Right kidney (tissue), 1 donor: ENCODE results near the gene ST6GALNAC3.
"Not testable (repeated sequence)": the region's sequence is repeated elsewhere in the genome, so short reads cannot be mapped to it uniquely, and the experiment has no call there.

Experiments
- DNase-seq: peaks from one replicate; pipeline ENCODE4 v3.0.0-alpha.2; 2016

Gene ST6GALNAC3

DNA sequence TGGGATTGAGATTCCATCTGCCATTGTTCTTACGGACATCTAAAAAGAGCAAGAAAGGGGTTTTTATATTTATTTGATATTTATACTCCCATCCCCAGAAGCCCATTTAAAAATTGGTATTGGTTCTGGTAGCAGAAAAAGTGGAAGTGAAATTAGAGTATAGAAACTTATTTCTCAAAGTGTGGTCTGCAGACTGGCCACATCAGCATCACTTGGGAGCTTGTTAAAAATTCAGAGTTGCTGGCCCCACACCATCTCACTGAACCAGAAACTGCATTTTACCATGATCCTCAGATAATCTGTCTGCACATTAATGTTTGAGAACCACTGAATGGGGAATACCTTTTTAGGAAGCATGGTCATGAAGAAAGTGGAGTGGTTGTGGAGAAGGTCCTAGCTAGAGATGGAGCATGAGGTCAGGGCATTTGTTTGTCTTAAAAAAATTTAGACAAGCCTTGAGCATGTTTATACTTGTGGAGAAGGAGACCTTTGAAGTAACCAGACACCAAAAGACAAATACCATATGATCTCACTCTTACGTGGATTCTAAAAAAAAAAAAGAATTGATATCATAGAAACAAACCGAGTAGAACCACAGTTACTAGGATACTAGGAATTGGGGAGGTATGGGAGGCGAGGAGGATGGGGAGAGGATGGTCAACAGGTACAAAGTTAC, 116.3 kb downstream of the ST6GALNAC3 start:
- no peak for DNase-seq

DNA sequence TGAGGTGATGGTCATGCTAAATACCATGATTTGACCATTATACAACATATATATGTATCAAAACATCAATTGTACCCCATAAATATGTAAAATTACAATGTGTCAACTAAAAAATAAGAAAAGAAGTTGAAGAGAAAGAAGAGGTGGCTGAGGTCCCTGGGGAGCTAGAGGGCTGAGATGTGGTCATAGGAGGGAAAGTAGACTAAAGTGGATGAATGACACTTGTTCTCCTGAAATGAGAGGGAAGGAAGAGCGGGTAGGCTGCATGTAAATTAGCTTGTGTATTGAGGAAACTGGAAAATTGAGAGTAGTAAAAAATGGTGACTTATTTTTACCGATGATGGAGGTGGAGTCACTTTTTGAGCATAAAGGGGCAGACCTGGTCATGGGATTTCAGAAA, 117.0 kb downstream of the ST6GALNAC3 start:
- DNase-seq: no peak

DNA sequence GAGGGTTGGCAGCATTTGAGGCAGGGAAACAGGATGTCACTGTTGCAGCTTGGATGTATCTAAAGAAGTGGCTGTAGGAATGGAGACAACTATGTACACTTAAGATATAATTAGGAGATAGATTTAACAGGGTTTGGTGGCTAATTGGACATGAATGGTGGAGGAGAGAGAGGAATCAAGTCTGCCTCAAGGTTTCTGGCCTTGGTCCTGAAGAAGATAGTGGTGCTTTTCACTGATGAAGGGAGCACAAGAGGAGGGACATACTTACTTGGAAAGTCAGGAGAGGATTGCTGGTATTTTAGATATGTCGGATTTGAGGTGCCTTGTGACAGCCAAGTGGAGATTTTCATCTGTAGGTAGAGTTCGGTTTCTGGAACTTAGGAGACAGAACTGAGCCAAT, 123.9 kb downstream of the ST6GALNAC3 start:
- DNase-seq: no peak

DNA sequence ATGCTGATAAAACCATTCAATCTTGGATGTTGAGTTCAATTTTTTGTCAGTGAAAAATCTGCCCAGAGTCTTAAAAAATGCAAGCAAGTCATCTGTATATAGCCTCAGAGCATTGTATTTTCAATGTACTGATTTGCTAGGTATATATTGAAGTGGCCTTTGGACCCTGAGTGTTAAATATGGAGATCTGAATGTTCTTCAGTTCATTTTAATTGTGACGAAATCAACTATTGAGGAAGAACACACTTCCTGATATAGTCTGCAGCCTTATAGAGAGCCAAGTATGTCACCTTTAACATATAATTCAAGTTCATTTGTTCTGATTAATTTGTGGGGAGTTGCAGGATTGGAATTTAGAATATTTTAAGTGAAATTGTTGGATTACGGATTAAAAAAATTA, 128.1 kb downstream of the ST6GALNAC3 start:
- no peak for DNase-seq

DNA sequence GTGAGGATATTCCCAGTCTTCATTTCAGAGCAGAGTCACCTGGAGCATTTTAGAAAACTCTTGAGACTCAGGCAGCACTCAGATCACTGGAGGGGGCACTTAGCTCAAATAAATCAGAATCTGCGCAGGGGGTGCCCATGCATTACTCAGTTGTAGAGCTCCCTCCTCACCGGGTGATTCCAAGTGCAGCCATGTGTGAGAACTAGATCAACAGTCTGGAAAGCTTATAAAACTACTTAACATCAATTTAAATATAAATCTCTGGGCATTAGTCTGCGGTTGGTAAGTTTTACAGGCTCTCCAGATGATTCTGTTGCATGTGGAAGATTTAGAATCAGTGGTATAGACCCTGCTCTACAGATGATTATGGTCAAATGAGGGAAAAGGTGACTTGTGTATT, 128.6 kb downstream of the ST6GALNAC3 start:
- no peak for DNase-seq

DNA sequence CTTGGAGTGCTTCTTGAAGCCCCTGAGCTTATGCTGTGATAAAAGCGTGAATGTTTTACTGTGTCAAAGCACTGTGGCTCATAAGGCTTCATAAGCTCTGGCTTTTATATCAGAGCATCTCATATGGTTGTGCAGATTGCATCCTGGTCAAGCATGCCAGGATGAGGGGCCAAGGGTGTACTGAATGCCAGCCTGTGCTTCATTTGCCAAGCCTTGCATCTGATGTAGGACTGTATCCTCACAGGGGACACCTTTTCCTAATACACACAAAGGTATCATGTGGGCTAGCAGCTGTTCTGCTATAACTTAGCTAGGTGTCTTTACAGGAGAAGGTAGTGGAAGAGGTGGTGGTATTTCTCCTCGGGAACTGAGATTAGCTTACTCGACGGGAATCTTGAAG, 134.7 kb downstream of the ST6GALNAC3 start:
- DNase-seq: no peak

DNA sequence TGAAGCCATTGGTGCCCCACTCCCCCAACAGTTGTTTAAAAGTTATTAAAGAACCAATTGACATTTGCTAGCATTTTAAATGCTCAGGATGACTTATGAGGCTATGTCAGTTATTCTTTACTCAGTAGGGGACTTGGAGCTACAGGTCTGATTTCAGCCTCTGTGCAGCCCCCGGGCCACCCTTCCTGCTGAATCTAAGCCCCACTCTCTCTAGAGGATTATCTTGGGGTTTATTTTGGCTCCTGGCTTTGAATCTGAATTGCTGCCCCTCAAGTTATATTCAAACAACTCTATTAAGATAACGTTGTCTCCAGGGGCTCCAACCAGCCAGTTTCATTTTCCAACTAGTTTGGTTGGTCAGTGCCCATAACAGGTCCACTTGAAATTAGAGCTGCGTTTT, 135.1 kb downstream of the ST6GALNAC3 start:
- no peak for DNase-seq

DNA sequence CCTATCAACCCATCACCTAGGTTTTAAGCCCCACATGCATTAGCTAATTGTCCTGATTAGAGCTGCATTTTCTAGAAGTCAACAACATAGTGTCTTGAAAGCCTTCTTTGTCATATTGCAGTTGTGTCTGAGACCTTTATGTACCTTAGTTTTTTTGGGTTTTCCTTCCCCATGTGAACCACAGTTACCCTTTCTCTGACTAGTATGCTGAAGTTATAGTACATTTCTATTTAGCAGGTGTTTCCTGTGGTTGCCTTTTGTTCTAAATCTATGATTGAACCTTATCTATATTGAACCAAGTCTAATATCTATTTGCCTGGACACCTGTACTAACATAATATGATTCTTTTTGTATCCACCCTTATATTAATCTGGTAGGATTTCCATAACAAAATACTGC, 135.6 kb downstream of the ST6GALNAC3 start:
- DNase-seq: no peak

DNA sequence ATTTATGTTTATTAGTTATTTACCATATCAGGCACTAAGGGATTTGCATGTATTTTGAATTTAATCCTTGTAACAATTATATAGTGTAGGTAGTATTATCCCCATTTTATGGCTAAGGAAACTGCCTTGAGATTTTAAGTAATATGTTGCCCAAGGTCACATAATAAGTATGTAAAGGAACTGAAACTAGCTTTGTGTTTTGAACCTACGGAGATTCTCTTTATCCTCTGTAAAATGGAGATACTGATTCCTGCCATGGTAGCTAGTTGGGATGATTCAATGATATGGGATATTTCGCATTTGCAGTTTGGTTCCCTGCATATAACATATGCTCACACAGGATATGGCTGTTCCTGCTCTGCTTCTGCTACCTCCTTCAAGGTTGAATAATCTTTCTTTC, 144.3 kb downstream of the ST6GALNAC3 start:
- DNase-seq: no peak

DNA sequence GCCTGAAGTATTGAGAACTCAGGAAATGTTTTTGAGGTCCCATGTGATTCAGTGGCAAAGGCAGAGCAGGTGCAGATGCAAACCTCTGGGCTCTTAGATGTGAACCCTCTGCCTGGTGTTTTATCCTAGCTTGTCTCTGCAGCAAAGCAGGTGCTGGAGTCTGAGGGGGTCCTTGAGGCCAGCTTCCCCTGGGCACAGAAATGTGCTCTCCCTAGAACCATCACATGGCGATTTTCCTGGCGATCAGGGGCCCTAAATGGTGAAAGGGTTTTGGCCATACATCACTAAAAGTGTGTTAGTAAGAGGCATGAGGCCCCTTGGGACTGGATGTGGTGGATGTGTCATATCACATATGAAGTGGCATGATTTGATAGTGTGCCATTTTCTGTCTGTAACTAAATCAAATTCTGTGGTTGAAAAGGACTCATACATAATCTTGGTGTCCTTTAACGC, 144.8 kb downstream of the ST6GALNAC3 start:
- no peak for DNase-seq

DNA sequence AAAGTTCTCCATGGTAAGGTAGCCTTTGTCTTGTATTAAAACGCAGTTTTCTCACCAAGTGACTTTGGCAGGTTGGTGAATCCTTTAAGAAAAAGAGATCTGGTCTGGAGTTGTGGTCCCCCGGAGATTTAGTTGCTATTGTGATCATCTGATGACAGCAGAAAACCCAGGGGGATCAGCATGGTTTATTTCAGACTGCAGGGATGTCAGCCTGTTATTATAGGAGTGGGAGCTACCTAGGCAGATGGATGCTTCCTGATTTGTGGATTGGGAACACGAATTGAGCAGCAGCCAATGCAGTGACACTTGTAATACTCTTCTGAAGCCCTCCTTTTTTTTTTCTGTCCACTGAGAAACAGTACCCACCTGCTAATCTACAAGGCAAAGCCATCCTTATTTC, 150.2 kb downstream of the ST6GALNAC3 start:
- no peak for DNase-seq

DNA sequence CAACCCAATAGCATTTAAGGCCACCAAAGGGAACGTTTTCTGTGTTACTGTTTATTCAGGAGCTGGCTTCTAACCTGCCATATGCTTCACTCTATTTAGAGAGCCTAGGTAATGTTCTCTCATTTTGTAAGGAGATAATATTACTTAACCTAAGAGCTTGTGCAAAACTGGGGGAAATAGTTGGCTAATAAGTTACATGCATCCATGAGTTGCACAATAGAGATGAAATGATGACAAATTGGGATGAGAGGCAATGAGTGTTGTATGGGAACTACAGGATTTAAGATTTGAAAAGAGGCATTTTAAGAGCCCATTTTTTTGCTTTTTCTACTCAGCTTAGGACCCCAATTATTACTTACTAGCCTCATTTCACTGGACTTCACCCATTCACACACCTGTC, 151.0 kb downstream of the ST6GALNAC3 start:
- no peak for DNase-seq

DNA sequence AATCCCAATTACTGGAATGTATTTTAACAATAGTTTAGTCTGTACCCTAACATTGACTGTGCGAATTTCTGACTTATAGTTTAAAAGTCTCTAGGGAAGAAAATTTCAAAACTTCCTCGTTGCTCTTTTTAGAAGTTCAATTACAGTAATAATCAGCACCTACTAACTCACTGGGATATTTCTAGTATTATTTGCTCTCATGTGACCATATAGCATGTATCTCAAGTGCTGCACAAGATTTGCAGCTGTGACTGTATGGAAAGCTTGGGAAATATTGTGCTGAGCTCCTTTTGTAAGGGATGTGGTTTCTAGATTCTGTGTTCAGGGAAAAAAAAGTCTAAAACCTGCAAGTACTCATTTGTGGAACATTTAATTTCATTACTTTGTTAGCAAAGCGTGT, 153.1 kb downstream of the ST6GALNAC3 start:
- no peak for DNase-seq

DNA sequence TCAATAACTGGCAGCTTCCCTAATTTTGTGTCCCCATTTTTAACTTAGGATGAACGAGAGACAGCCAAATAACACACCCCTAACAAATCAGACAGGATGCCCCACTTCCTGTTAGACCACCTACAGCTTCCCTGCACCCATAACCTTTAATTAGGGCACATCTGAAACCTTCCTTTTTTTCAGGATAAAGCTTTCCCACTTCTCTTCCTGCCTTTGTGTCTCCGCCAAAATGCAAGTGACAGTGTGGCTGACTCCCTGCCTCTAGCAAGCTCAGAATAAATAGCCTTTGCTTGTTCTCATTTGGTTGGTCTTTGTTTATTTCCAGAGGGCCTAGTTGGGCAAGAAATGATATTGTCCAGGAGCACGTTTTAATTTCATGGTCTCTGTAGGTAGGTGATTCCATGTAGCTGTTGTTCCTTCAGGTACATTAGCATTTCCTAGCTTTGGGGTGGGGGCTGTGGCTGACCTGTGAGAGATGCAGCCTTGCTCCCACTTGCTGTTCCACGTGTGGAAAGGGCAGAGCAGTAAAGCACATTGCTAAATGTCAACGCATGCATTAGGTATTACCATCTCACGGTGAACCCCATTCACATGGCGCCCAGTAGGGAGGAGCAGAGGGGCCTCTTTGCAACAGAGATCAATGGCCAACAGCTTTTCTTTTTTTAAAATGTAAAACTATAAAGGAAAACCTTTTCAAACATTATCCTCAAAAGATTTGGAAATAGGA, 154.9 kb downstream of the ST6GALNAC3 start:
- DNase-seq: no peak

DNA sequence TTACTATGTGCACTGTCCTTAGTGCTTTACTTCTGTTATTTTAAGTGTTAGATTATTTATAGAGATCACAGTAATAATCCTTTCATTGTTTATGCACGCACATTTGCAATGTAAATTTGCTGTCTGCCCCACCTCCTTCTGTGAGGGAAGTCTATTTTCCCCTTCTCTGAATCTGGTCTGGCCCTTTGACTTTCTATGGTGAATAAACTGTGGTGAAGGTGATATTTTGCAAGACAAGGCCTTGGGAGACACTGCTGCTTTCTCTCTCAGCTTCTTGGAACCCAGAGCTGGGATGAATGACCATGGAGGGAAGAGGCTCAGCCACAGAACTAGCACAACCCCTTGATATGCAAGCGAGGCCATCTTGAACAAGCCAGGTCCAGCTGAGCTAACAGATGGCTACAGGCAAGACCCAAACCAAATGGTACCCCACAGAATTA, 156.3 kb downstream of the ST6GALNAC3 start:
- no peak for DNase-seq

DNA sequence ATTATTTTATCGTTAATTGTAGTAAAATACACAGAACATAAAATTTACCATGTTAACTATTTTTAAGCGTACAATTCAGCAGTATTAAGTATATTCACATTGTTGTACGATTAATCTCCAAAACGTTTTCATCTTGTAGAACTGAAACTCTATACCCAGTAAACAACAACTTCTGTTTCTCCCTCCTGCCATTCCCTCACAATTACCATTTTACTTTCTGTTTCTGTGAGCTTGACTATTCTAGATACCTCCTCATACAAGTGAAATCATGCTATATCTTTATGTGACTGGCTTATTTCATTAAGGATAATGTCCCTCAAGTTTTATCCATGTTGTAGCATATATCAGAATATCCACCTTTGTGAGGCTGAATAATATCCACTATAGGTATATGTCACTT, 156.8 kb downstream of the ST6GALNAC3 start:
- DNase-seq: no peak

DNA sequence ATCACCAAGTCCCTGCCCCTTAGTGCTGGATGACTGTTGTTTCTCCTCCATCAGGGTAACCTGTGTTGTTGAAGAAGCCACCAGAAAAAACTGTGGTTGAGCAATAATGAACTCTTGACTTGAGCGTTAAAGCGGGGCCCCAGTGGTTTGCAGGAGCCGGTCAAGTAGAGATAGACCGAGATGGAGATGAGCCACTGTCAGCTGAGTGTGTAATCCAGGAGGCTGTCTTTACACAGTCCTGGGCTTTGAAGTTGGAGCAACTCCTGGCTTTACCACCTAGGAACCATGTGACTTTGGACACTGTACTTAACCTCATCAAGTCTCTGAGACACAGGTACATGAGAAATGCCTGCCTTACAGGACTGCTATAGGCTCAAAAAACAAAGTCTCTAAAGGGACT, 158.1 kb downstream of the ST6GALNAC3 start:
- DNase-seq: no peak

DNA sequence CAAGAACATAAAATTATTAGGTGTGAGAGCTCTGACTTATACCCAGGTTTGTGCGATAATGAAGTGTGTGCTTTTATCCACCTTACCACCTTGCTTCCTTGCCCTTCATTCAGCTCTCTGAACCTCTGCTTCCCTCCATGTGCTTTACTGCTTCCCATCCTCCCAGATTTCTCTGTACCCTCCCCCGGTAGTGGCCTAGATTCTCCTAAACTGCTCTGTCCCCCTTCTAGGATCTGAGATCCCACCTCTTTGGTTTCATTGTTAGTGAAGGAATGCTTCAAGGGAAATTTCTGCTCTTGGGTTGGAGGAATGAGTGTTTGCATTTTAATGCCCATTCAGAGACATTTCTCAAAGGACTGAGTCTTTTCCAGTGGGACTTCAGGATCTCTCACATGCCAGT, 159.5 kb downstream of the ST6GALNAC3 start:
- DNase-seq: no peak

DNA sequence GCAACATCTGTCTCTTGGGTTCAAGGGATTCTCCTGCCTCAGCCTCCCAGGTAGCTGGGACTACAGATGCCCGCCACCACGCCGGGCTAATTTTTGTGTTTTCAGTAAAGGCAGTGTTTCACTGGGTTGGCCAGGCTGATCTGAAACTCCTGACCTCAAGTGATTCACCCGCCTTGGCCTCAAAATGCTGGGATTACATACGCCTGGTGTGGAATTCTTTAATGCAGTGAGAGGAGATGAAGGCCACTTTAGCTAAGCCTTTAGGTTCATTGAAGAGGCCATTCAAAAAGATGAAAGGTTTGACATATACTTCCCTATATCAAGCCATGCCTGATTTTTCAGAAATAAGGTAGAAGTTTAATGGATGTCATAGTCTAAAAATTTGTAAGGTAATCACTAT, 162.7 kb downstream of the ST6GALNAC3 start:
- no peak for DNase-seq

DNA sequence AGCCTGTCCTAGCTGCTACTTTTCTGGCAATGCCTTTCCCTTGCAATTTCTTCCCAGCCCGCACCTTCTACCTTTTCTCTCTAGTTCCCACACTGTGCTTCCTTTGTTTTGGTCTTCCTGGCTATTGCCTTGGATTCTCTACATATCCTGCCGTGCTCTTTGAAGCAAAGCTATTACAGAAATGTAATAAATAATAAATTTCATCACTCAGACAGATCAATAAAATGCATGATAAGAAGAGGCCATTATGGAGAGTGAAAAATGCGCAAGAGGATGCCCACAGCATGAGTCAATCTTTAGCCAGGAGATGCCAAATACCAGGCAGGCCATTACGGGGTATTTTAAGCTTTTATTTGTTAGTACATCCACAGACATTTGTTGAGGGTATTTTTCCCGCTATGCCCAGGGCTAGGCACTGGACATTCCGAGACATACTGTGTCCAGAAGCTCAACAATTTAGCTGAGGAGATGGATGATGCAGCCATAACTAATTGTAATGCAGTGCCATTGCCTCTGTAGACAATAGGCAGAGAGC, 163.6 kb downstream of the ST6GALNAC3 start:
- no peak for DNase-seq

DNA sequence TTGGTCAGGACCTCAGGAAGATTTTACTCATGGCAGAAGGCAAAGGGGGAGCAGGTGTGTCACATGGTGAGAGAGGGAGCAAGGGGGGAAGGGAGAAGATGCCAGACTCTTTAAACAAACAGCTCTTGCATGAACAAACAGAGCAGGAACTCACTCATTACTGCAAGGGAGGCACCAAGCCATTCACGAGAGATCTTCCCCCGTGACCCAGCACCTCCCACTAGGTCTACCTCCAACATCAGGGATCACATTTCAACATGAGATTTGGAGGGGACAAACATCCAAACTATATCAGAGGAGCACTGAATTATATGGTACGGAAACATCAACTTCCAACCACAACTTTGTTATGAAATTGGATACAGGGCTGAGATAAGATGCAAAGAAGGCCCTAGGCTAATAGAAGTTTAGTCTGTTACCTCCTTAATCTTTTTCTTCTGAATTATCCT, 164.9 kb downstream of the ST6GALNAC3 start:
- no peak for DNase-seq

DNA sequence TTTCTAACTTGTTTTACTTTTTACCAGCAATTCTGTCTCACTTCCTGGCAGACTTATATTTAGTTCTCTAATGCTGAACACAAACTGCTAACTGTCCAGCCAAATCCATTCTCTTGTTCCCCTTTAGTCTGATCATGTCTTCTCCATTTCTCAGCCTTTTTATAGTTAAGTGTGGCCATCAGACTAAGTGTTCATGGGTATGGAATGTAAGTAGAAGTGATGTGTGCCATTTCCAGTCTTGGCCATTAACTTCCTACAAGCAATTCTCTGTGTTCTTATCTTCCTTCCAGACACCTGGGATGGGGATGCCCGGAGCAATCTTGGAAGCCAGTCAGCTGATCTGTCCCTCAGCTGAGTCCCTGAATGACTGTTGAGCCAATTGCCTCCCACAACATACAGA, 165.8 kb downstream of the ST6GALNAC3 start:
- DNase-seq: no peak

DNA sequence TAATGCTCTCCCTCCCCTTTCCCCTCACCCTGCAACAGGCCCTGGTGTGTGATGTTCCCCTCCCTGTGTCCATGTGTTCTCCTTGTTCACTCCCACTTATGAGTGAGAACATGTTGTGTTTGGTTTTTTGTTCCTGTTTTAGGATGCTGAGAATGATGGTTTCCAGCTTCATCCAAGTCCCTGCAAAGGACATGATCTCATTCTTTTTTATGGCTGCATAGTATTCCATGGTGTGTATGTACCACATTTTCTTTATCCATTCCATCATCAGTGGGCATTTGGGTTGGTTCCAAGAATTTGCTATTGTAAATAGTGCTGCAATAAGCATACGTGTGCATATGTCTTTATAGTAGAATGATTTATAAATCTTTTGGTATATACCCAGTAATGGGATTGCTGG, 168.0 kb downstream of the ST6GALNAC3 start:
- not testable (repeated sequence) for DNase-seq
